Small intestine (tissue), 7 donors: ENCODE results near the gene TNFRSF25. TPM values are rescaled to one million over a fixed set of nuclear protein-coding genes. Genes with fewer than 3 reads are reported as not detected.
"Not testable (repeated sequence)": the region's sequence is repeated elsewhere in the genome, so short reads cannot be mapped to it uniquely, and the experiment has no call there.

ENCODE experiments used
- DNase-seq, 2 donors: peaks; one replicate each; pipeline versions ENCODE4 v3.0.0 to v3.0.0-alpha.2; 2013
- FAIRE-seq: peaks from 2 replicates; lab custom pipeline; 2012; peaks lifted over from hg19 to GRCh38; lab: Jason Lieb, UNC
- H3K27ac ChIP-seq, 3 donors: one replicate each; pipeline ENCODE4 v1.5.1; 2013; ENCODE audit warnings: low read length in 2 of 3, mild to moderate bottlenecking in 2 of 3, control low read depth in 1 of 3, inconsistent platforms in 1 of 3, low read depth in 1 of 3, moderate library complexity in 1 of 3
- H3K27me3 ChIP-seq, 3 donors: one replicate each; pipeline ENCODE4 v1.6.1; 2013; ENCODE audit warnings: low read length in 3 of 3, inconsistent platforms in 1 of 3; ENCODE audit not compliant: control insufficient read depth in 3 of 3, insufficient read depth in 3 of 3
- H3K36me3 ChIP-seq, 3 donors: one replicate each; pipeline ENCODE4 v1.6.1; 2013; ENCODE audit warnings: low read length in 3 of 3, inconsistent platforms in 1 of 3, low read depth in 1 of 3, mild to moderate bottlenecking in 1 of 3, moderate library complexity in 1 of 3; ENCODE audit not compliant: control insufficient read depth in 3 of 3, insufficient read depth in 2 of 3
- H3K4me1 ChIP-seq, 3 donors: one replicate each; pipeline ENCODE4 v1.6.1; 2013; ENCODE audit warnings: low read length in 2 of 3, inconsistent platforms in 1 of 3, low read depth in 1 of 3, mild to moderate bottlenecking in 1 of 3, moderate library complexity in 1 of 3; ENCODE audit not compliant: control insufficient read depth in 3 of 3, insufficient read depth in 2 of 3
- H3K4me3 ChIP-seq, 3 donors: one replicate each; pipeline ENCODE4 v1.5.1; 2013; ENCODE audit warnings: low read length in 3 of 3, control low read depth in 1 of 3, inconsistent platforms in 1 of 3, low read depth in 1 of 3, mild to moderate bottlenecking in 1 of 3, moderate library complexity in 1 of 3
- H3K9me3 ChIP-seq, 2 donors: one replicate each; pipeline ENCODE4 v1.6.1; 2013; ENCODE audit warnings: low read depth in 1 of 2, low read length in 1 of 2; ENCODE audit not compliant: control insufficient read depth in 2 of 2, insufficient read depth in 1 of 2
- WGBS, 3 donors: extraction: QIAGEN DNeasy Blood & Tissue Kit; methylation state at CpG; one replicate each; pipeline ENCODE4 v1.1.7; 2013; 5-methylcytosine and 5-hydroxymethylcytosine counted together
- polyA plus RNA-seq, 4 donors: library from polyadenylated mRNA; stranded (reverse) in 3 of 4; unstranded in 1 of 4; fragments of 200-250 nt in 3 of 4; fragments of 120-200 nt in 1 of 4; gene quantifications; one replicate each; pipeline versions ENCODE4 v1.2.1 to v1.2.3, GENCODE V29; 2013
- donor health status: healthy with polysubstance abuse.
- donor health status: control.
- donor health status: control.
- donor health status: Bipolar disorder and iron deficiency.
- donor health status: healthy.

Gene TNFRSF25
- polyA plus RNA-seq, 4 donors: 23.0 to 52.7 (median 33.2) TPM

DNA sequence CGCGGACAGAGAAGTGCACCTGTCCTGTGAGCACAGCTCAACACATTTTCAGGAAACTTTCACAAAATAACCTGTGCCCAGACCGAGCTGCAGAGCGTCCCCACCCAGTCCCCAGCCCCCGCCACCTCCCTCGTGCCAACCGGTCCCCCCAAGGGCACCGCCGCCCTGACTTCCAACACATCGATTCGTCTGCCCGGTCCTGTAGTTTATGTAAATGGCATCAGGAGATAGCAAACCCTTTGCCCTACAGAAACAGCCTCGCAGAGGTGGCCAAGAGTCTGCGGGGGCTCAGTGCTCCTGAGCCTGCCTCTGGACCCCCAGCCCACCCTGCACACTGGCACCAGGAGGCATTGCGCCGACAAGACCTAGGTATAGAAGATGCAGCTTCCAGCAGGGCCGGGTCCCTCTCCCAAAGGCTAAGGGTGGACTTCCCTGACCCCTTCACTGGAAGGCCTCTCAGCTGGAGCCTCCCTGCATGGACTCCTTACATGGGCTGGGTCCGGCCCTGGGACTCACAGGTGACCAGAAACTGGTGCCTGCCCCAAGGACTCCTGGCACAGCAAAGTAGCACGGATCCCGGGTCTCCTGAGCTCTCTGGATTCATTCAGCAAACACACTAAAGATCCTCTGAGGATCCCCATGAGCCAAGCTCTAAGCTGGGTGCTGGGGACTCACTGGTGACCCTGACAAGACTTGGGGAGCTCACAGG lies 32.0 kb upstream of the TNFRSF25 start:
- Histone ChIP-seq H3K27me3 (peaks cover 0 to 8% (median 0%) of the 10 kb centered on the region in 3 donors), H3K27ac (no peak overlapping the region), H3K9me3 (no peaks in the 10 kb centered on the region), H3K4me3 (peak overlapping the region in 2 of 3 donors; percentile 40 to 46), H3K36me3 (no peaks in the 10 kb centered on the region), H3K4me1 (peaks cover 0 to 8% (median 2%) of the 10 kb centered on the region in 3 donors)
- no peak for DNase-seq
- 16 to 44% (median 23%) methylated on average over 20 of the region's 20 CpGs for WGBS, 3 donors
- FAIRE-seq: no peak

DNA sequence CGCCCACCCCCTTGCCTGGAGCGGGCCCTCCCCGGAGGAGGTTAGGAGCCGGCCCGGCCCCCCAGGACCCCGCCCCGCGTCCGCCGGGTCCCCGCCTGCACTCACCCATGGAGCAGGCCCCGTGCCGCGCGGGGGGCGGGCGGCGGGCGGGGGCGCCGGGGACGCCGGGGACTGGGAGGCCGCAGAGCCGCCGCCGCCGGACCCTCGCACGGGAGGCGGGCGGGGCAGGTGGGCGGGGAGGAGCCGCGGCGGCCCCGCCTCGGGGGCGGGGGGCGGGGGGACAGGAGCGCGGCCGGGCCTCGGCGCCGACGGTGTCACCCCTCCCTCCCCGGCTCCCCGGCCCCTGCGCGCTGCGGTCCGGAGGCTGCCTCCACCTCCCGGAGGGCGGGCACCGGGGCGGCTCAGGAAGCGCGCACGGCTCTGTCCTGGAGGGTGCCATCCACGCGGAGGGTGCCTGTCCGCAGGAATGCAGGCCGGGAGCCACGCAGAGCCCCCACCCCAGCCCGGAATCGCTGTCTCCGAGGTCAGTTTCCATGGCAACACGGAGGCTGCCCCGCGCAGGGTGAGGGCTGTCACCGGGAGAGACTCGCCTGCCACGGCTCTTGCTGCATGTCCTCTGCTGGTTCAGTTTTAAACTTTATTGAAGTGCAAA lies 31.4 kb upstream of the TNFRSF25 start:
- H3K27me3 ChIP-seq: peaks cover 0 to 8% (median 0%) of the 10 kb centered on the region in 3 donors
- H3K4me1 ChIP-seq: peaks cover 0 to 8% (median 2%) of the 10 kb centered on the region in 3 donors
- DNase-seq (peak in 1 of 2 donors; percentile 55), FAIRE-seq (no peak)
- peak overlapping the region in 2 of 3 donors; percentile 41 to 46 for H3K4me3 ChIP-seq
- 0 to 1% (median 0%) methylated on average over 21 to 74 of the region's 74 CpGs for WGBS, 3 donors
- H3K36me3 ChIP-seq: no peaks in the 10 kb centered on the region
- no peak overlapping the region for H3K27ac ChIP-seq
- no peaks in the 10 kb centered on the region for H3K9me3 ChIP-seq

DNA sequence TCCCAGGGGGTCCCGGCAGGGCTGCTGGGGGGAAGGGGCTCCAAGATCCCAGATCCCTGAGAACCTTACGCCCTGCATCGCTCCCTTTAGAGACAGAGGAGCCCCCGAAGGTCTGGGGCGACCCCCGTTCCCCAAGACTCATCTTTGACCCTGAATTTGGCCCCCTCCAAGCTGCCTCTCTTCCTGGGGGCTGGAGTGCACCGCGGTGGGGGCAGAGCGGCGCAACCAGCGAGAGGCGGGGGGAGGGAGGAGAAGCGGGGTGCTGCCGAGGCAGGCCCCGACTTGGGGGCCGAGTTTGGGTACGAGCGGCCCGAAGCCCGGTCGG lies 30.9 kb upstream of the TNFRSF25 start:
- peaks cover 0 to 8% (median 2%) of the 10 kb centered on the region in 3 donors for H3K4me1 ChIP-seq
- H3K27me3 ChIP-seq: peaks cover 0 to 8% (median 0%) of the 10 kb centered on the region in 3 donors
- H3K36me3 ChIP-seq: no peaks in the 10 kb centered on the region
- WGBS, 3 donors: 3 to 6% (median 6%) methylated on average over 13 to 21 of the region's 21 CpGs
- no peak for DNase-seq
- peak overlapping the region in 2 of 3 donors; percentile 41 to 46 for H3K4me3 ChIP-seq
- H3K9me3 ChIP-seq: no peaks in the 10 kb centered on the region
- no peak overlapping the region for H3K27ac ChIP-seq
- FAIRE-seq: no peak

DNA sequence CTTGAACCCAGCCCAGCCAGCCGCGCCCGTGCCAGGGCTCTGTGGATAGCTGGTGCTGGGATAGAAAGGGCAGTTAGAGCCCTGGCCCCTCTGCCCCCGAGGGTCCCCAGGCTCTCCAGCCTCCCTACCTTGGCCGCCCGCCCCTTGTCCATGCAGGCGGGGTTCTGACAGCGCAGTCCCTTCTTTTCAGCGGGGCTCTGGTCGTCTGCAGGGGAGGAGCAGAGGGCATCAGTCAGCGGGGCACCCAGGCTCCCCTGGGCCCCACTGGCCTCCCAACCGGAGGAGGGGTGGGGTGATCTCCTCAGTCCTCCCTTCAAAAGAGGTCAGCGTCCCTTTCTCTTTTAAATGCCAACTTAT lies 30.4 kb upstream of the TNFRSF25 start:
- H3K9me3 ChIP-seq: no peaks in the 10 kb centered on the region
- no peak for FAIRE-seq
- DNase-seq: peak in 1 of 2 donors; percentile 16
- peaks cover 0 to 8% (median 0%) of the 10 kb centered on the region in 3 donors for H3K27me3 ChIP-seq
- H3K27ac ChIP-seq: no peak overlapping the region
- no peaks in the 10 kb centered on the region for H3K36me3 ChIP-seq
- WGBS, 3 donors: 18 to 37% (median 30%) methylated on average over 13 of the region's 13 CpGs
- H3K4me3 ChIP-seq: no peak overlapping the region
- H3K4me1 ChIP-seq: peaks cover 0 to 12% (median 2%) of the 10 kb centered on the region in 3 donors

DNA sequence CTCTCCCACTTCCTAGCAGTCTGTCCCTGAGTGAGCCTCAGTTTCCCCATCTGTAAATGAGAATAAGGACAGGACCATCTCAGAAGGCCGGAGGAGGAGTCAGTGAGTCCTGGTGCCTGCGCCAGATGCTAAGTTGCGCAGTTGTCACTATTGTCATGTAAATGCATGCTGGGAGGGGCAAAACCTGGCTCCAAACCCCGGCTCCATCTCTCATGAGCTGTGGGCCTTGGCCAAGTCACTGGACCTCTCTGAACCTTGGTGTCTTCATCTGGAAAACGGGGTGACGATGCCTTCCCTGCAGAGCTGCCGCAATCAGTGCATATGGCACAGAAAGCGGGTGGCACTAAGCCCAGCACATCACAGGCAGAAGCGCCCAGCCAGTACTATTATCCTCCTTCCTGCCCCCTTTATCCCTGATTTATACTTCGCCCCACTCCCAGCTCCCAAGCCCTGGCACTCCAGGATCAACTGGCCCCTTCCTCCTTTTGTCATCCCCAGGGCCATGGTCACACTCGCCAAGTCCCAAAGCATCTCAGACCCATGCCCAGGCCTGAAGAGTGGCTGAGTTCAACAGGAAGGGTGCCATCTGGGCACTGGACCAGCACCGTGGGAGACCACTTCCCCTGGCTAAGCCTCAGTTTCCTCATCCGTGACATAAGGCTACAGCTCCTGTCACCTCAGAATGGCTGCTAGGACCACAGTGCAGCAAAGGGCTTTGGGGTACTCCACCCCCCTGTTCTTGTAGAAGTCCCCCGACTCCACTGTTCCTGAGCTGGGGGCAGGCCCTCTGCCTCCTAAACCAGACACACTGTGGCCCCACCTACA lies 29.8 kb upstream of the TNFRSF25 start:
- FAIRE-seq: no peak

DNA sequence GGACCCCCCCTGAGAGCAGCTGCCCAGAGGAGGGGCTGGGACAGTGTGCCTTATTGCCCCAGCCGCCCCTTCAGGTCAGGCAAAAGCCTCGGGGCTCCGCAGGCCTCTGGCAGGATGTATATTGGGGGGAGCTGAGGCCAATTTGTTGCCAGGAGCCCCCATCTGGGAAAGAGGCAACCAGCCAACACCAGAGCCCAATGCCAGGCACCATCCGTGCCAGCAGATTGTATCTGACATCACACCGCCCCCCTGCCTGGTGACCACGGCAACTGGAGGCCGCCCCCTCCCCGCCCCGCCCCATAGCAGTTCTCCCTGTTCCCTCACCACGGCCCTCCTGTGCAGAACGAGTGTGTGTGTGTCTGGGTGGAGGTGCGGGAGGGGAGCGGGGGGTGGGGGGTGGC lies 29.1 kb upstream of the TNFRSF25 start:
- peaks cover 0 to 5% (median 0%) of the 10 kb centered on the region in 3 donors for H3K27me3 ChIP-seq
- no peak for FAIRE-seq
- WGBS, 3 donors: 32 to 41% (median 34%) methylated on average over 12 to 13 of the region's 13 CpGs
- H3K27ac ChIP-seq: no peak overlapping the region
- peaks cover 0 to 16% (median 2%) of the 10 kb centered on the region in 3 donors for H3K4me1 ChIP-seq
- DNase-seq: no peak
- H3K4me3 ChIP-seq: no peak overlapping the region
- no peaks in the 10 kb centered on the region for H3K36me3 ChIP-seq
- no peaks in the 10 kb centered on the region for H3K9me3 ChIP-seq

More for the DNA sequence above, 29.8 kb upstream of the TNFRSF25 start:
- WGBS, 3 donors: 72 to 76% (median 73%) methylated on average over 14 of the region's 14 CpGs
- Histone ChIP-seq H3K9me3 (no peaks in the 10 kb centered on the region), H3K36me3 (no peaks in the 10 kb centered on the region), H3K27ac (no peak overlapping the region), H3K4me1 (peaks cover 0 to 14% (median 2%) of the 10 kb centered on the region in 3 donors), H3K4me3 (no peak overlapping the region), H3K27me3 (peaks cover 0 to 7% (median 0%) of the 10 kb centered on the region in 3 donors)
- DNase-seq: no peak

DNA sequence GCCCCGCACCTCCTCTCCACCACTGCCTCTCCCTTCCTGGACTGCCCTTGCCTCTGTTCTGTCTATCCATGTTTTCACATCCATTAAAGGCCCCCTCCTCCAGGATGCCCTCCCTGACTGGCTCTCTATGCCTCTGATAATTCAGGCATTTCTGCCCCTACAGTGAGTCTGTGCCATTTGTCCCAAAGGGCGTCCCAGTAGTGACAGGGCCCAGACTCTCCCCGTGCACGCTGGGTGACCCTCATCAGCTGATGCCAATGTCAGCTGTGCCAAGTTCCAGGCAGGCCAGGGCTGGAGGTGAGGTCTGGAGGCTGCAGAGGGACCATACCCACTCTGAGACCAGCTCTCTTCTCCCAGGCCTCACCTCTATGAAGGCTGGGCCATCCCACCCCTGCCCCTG lies 28.7 kb upstream of the TNFRSF25 start:
- no peaks in the 10 kb centered on the region for H3K9me3 ChIP-seq
- no peak overlapping the region for H3K27ac ChIP-seq
- 67 to 84% (median 76%) methylated on average over 4 of the region's 4 CpGs for WGBS, 3 donors
- H3K4me1 ChIP-seq: peaks cover 0 to 20% (median 2%) of the 10 kb centered on the region in 3 donors
- FAIRE-seq (no peak), DNase-seq (no peak)
- no peak overlapping the region for H3K4me3 ChIP-seq
- H3K36me3 ChIP-seq: no peaks in the 10 kb centered on the region
- H3K27me3 ChIP-seq: peaks cover 0 to 5% (median 0%) of the 10 kb centered on the region in 3 donors

DNA sequence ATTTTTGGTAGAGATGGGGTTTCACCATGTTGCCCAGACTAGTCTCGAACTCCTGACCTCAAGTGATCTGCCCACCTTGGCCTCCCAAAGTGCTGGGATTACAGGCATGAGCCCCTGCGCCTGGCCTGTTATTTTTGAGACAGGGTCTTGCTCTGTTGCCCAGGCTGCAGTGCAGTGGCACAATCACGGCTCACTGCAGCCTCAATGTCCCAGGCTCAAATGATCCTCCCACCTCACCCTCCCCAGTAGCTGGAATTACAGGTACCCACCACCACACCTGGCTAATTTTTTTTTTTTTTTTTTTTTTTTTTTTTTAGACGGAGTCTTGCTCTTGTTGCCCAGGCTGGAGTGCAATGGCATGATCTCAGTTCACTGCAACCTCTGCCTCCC lies 27.9 kb upstream of the TNFRSF25 start:
- 79 to 87% (median 86%) methylated on average over 4 of the region's 4 CpGs for WGBS, 3 donors
- FAIRE-seq, H3K36me3 ChIP-seq, H3K4me3 ChIP-seq, H3K9me3 ChIP-seq, H3K27ac ChIP-seq, H3K27me3 ChIP-seq, DNase-seq: not testable (repeated sequence)
- H3K4me1 ChIP-seq: peaks cover 0 to 25% (median 2%) of the 10 kb centered on the region in 3 donors
